AG10803 (cell line): ENCODE results near the gene LCN15.

Experiments used
- DNase-seq: peaks from one replicate; pipeline ENCODE4 v3.0.0; 2010; ENCODE audit warnings: low read depth
- H3K4me3 ChIP-seq: 2 replicates; pipeline ENCODE4 v1.5.1; 2011; ENCODE audit warnings: mild to moderate bottlenecking, low read length, control low read depth
- TF ChIP-seq, protein P1 (sequence below): conservative IDR thresholded peaks from 2 replicates; pipeline ENCODE4 v1.5.1; 2011; ENCODE audit warnings: mild to moderate bottlenecking, low read length, control low read depth, inconsistent platforms

Gene LCN15

DNA sequence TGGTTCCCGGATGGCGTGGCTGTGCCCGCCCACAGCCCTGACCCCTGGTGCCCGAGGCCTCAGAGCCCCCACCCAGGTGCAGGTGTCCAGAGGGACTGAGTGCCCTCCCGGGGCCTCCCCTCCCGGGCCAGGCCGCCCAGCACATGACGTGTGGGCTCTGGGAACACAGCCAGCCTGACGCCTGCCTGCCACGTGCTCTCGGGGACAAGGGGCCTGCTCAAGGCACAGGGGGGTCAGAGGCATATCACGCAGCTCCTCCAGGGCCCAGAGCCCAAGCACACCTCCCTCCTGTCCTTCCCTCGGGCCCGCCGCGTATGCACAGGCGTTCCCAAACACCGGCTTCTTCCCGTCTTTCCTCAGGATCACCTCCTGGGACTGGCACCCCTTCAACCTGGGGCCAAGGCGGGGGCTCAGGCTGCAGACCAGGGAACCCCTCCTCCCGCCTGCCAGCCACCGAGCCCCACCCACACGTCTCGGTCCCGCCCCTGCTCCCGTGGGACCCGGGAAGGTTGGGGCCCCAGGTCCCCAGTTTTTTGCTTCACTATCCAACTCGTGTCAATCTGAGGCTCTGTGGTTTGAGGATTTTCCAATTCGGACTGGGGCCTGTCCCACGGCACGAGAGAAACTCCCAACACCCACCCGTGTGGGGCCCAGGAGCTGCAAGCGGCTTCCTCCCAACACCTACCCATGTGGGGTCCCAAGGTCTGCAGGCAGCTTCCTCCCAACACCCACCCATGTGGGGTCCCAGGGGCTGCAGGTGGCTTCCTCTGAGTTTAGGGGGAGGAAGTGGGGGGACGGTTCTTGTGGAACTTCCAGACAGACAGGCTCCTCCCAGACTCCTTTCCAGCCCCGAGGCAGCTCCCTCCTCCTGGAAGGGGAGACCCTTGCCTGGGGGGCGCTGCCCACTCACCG is 23.1 kb downstream of the LCN15 start:
- TF ChIP-seq, protein P1, sequence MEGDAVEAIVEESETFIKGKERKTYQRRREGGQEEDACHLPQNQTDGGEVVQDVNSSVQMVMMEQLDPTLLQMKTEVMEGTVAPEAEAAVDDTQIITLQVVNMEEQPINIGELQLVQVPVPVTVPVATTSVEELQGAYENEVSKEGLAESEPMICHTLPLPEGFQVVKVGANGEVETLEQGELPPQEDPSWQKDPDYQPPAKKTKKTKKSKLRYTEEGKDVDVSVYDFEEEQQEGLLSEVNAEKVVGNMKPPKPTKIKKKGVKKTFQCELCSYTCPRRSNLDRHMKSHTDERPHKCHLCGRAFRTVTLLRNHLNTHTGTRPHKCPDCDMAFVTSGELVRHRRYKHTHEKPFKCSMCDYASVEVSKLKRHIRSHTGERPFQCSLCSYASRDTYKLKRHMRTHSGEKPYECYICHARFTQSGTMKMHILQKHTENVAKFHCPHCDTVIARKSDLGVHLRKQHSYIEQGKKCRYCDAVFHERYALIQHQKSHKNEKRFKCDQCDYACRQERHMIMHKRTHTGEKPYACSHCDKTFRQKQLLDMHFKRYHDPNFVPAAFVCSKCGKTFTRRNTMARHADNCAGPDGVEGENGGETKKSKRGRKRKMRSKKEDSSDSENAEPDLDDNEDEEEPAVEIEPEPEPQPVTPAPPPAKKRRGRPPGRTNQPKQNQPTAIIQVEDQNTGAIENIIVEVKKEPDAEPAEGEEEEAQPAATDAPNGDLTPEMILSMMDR: no peak
- no peak overlapping the region for H3K4me3 ChIP-seq
- no peak for DNase-seq

- no peak overlapping the region for H3K4me3 ChIP-seq
- no peak for DNase-seq
- TF ChIP-seq, protein P1: no peak
Measured at GRCh38 chr9:136740491-136740890, 23.8 kb downstream of the LCN15 start.

GRCh38 chr9:136740069-136740468 is 24.2 kb downstream of the LCN15 start:
- TF ChIP-seq, protein P1: no peak
- DNase-seq: no peak

DNA sequence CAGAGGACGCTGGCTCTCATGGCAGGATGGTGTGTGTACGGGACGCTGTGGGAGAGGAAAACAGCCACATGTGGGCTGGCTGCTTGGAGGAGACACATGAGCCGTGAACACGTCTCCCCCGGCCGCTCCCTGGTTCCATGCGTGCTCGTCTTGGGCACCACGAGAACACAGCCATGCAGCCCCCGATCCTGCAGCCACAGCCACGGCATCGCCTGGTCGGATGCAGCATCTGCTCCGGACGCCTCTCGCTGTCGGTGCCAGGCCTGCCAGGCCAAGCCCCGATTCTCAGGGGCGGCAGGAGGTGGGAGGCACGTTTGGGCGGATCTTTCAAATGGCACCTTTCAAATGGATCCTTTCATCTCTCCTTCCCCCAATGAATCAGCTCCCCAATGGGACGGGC is 24.8 kb downstream of the LCN15 start:
- no peak for DNase-seq
- H3K4me3 ChIP-seq: no peak overlapping the region
- TF ChIP-seq, protein P1: no peak

More at GRCh38 chr9:136740069-136740468, 24.2 kb downstream of the LCN15 start:
- no peak overlapping the region for H3K4me3 ChIP-seq

- no peak for DNase-seq
- TF ChIP-seq, protein P1: no peak
- H3K4me3 ChIP-seq: no peak overlapping the region
Measured at GRCh38 chr9:136738960-136739359, 25.4 kb downstream of the LCN15 start.

- DNase-seq: no peak
- H3K4me3 ChIP-seq: no peak overlapping the region
- TF ChIP-seq, protein P1: no peak
Measured at GRCh38 chr9:136735812-136736480, 28.4 kb downstream of the LCN15 start.
